H1 (cell line): ENCODE measurements around the gene GAK. TPM values are rescaled to one million over a fixed set of nuclear protein-coding genes. Genes with fewer than 3 reads are reported as not detected.

Source experiments
- CTCF ChIA-PET: fragments of 300-600 bp; sonication (Branson Sonifier 250); formaldehyde crosslinking; loops from one replicate; lab custom pipeline; 2021; ENCODE audit not compliant: partially characterized antibody; lab: Charles Lee
- POLR2A ChIA-PET: fragments of 300-600 bp; sonication (Branson Sonifier 250); formaldehyde crosslinking; loops from one replicate; lab custom pipeline; 2021; ENCODE audit warnings: inconsistent platforms; ENCODE audit not compliant: partially characterized antibody; lab: Charles Lee
- DNase-seq, 2 experiments: peaks; one replicate each; pipeline versions ENCODE4 v3.0.0 to v3.0.0-alpha.2; 2010 to 2022; ENCODE audit warnings: low spot score in 2 of 2, low read depth in 1 of 2, mixed read lengths in 1 of 2
- FAIRE-seq: peaks from 2 replicates; lab custom pipeline; 2011; peaks lifted over from hg19 to GRCh38; lab: Jason Lieb, UNC
- H2AFZ ChIP-seq: 2 replicates; pipeline ENCODE4 v1.8.1; 2012; ENCODE audit warnings: low read length, inconsistent platforms
- H2AK5ac ChIP-seq: 2 replicates; pipeline ENCODE4 v1.6.1; 2013; ENCODE audit warnings: low read depth, low read length
- H2BK120ac ChIP-seq: replicated peaks from 2 replicates; pipeline ENCODE3; 2013; ENCODE audit warnings: low read depth, low read length, inconsistent platforms
- H2BK12ac ChIP-seq: 2 replicates; pipeline ENCODE4 v1.6.1; 2013; ENCODE audit warnings: low read depth, low read length
- H2BK15ac ChIP-seq: 2 replicates; pipeline ENCODE4 v1.6.1; 2013; ENCODE audit warnings: low read length
- H2BK20ac ChIP-seq: 2 replicates; pipeline ENCODE4 v1.6.1; 2013; ENCODE audit warnings: low read length
- H2BK5ac ChIP-seq: 2 replicates; pipeline ENCODE4 v1.6.1; 2013; ENCODE audit warnings: low read depth, low read length
- H3K14ac ChIP-seq: 2 replicates; pipeline ENCODE4 v1.6.1; 2013; ENCODE audit warnings: inconsistent platforms; ENCODE audit not compliant: insufficient read length
- H3K18ac ChIP-seq: 2 replicates; pipeline ENCODE4 v1.6.1; 2013; ENCODE audit warnings: low read length; ENCODE audit errors: extremely low read depth
- H3K23ac ChIP-seq: 2 replicates; pipeline ENCODE4 v1.6.1; 2013; ENCODE audit warnings: inconsistent platforms; ENCODE audit not compliant: insufficient read length
- H3K23me2 ChIP-seq: 2 replicates; pipeline ENCODE4 v1.6.1; 2013; ENCODE audit warnings: low read depth, low read length
- H3K27ac ChIP-seq: 2 replicates; pipeline ENCODE4 v1.6.1; 2011; ENCODE audit warnings: low read depth, low read length, inconsistent platforms
- H3K27me3 ChIP-seq, 4 experiments: replicated peaks in 1 of 4; 1 replicate in 1 of 4; 2 replicates in 3 of 4; pipeline versions ENCODE4 v1.6.1 to v1.8.1; 2011 to 2013; ENCODE audit warnings: low read length in 3 of 4, mild to moderate bottlenecking in 3 of 4, inconsistent platforms in 2 of 4, mixed read lengths in 2 of 4, moderate library complexity in 1 of 4; ENCODE audit not compliant: control insufficient read depth in 3 of 4, insufficient read depth in 3 of 4; ENCODE audit errors: extremely low read depth in 1 of 4
- H3K36me3 ChIP-seq, 4 experiments: 2 replicates each; pipeline versions ENCODE4 v1.6.1 to v1.8.1; 2011 to 2013; ENCODE audit warnings: mild to moderate bottlenecking in 4 of 4, low read length in 3 of 4, moderate library complexity in 2 of 4, control low read depth in 1 of 4, inconsistent platforms in 1 of 4; ENCODE audit not compliant: insufficient read depth in 4 of 4, control insufficient read depth in 2 of 4
- H3K4ac ChIP-seq: replicated peaks from 2 replicates; pipeline ENCODE3; 2013; ENCODE audit warnings: low read length, low read depth, mixed read lengths, inconsistent platforms; ENCODE audit not compliant: insufficient read length
- H3K4me1 ChIP-seq, 4 experiments: replicated peaks in 1 of 4; 1 replicate in 1 of 4; 2 replicates in 3 of 4; pipeline versions ENCODE4 v1.6.1 to v1.8.1; 2011 to 2013; ENCODE audit warnings: low read length in 3 of 4, inconsistent platforms in 2 of 4, mixed read lengths in 1 of 4; ENCODE audit not compliant: insufficient read depth in 4 of 4, control insufficient read depth in 3 of 4
- H3K4me2 ChIP-seq, 2 experiments: 2 replicates each; pipeline versions ENCODE4 v1.6.1 to v1.8.1; 2011 to 2013; ENCODE audit warnings: low read depth in 2 of 2, low read length in 2 of 2, control low read depth in 1 of 2, inconsistent platforms in 1 of 2, mild to moderate bottlenecking in 1 of 2; ENCODE audit not compliant: insufficient read depth in 1 of 2
- H3K4me3 ChIP-seq, 4 experiments: fragments of 200-600, 300-600 bp in 1 of 4; sonication (generic), shearing (Covaris generic), sonication (Bioruptor Twin) in 1 of 4; 2 replicates each; pipeline versions ENCODE4 v1.5.1 to v1.8.1; 2011 to 2016; ENCODE audit warnings: low read length in 4 of 4, low read depth in 3 of 4, control low read depth in 2 of 4, inconsistent platforms in 2 of 4, mild to moderate bottlenecking in 2 of 4, mixed read lengths in 1 of 4, moderate library complexity in 1 of 4; ENCODE audit not compliant: insufficient read depth in 2 of 4; ENCODE audit errors: extremely low read depth in 1 of 4
- H3K56ac ChIP-seq: replicated peaks from 2 replicates; pipeline ENCODE3; 2013; ENCODE audit warnings: low read depth, mild to moderate bottlenecking, mixed read lengths, low read length, inconsistent platforms; ENCODE audit not compliant: insufficient read length
- H3K79me1 ChIP-seq: 2 replicates; pipeline ENCODE4 v1.6.1; 2013; ENCODE audit warnings: low read depth, low read length, control low read depth
- H3K79me2 ChIP-seq, 2 experiments: 2 replicates each; pipeline versions ENCODE4 v1.6.1 to v1.8.1; 2012 to 2013; ENCODE audit warnings: low read length in 2 of 2, mild to moderate bottlenecking in 2 of 2, inconsistent platforms in 1 of 2; ENCODE audit not compliant: insufficient read depth in 2 of 2, control insufficient read depth in 1 of 2
- H3K9ac ChIP-seq, 4 experiments: replicated peaks in 1 of 4; 1 replicate in 1 of 4; 2 replicates in 3 of 4; pipeline versions ENCODE4 v1.6.1 to v1.8.1; 2011 to 2013; ENCODE audit warnings: low read depth in 3 of 4, low read length in 3 of 4, control low read depth in 2 of 4, mild to moderate bottlenecking in 2 of 4, moderate library complexity in 2 of 4, inconsistent platforms in 1 of 4; ENCODE audit errors: extremely low read depth in 1 of 4
- H3K9me3 ChIP-seq, 2 experiments: 2 replicates each; pipeline versions ENCODE4 v1.6.1 to v1.8.1; 2012 to 2013; ENCODE audit warnings: mild to moderate bottlenecking in 2 of 2, moderate library complexity in 2 of 2, control low read depth in 1 of 2, inconsistent platforms in 1 of 2, low read depth in 1 of 2, low read length in 1 of 2, mixed read lengths in 1 of 2; ENCODE audit not compliant: insufficient read depth in 2 of 2
- H4K20me1 ChIP-seq, 2 experiments: replicated peaks in 1 of 2; 2 replicates each; pipeline versions ENCODE3 to v1.8.1; 2011 to 2013; ENCODE audit warnings: inconsistent platforms in 2 of 2, low read length in 2 of 2, mild to moderate bottlenecking in 1 of 2; ENCODE audit not compliant: insufficient read depth in 2 of 2, control insufficient read depth in 1 of 2
- H4K5ac ChIP-seq: 2 replicates; pipeline ENCODE4 v1.6.1; 2013; ENCODE audit warnings: low read length, low read depth, mixed read lengths, inconsistent platforms; ENCODE audit not compliant: insufficient read length
- H4K8ac ChIP-seq: 2 replicates; pipeline ENCODE4 v1.8.0; 2013; ENCODE audit warnings: mild to moderate bottlenecking, moderate library complexity, low read length, inconsistent platforms; ENCODE audit not compliant: insufficient read depth; ENCODE audit errors: extremely low read depth
- H4K91ac ChIP-seq: replicated peaks from 2 replicates; pipeline ENCODE3; 2013; ENCODE audit warnings: low read length, mixed read lengths, inconsistent platforms; ENCODE audit not compliant: insufficient read length
- BRCA1 ChIP-seq: IDR thresholded peaks from 2 replicates; pipeline ENCODE4 v1.6.1; 2012; ENCODE audit warnings: low read depth, low read length, improper control_type of control experiment
- CBX8 ChIP-seq: fragments of 300-800, 300-1000 bp; sonication (generic); IDR thresholded peaks from 2 replicates; pipeline ENCODE4 v1.7.1; 2016; ENCODE audit warnings: low read depth, low read length, borderline replicate concordance
- CTCF ChIP-seq, 3 experiments: IDR thresholded peaks; 1 replicate in 2 of 3; 2 replicates in 1 of 3; pipeline versions ENCODE4 v1.5.1 to v1.6.1; 2011; ENCODE audit warnings: low read length in 3 of 3, mild to moderate bottlenecking in 3 of 3, inconsistent platforms in 2 of 3, low read depth in 1 of 3, moderate library complexity in 1 of 3; ENCODE audit not compliant: insufficient read depth in 1 of 3; ENCODE audit errors: control extremely low read depth in 1 of 3
- E2F6 ChIP-seq: IDR thresholded peaks from 2 replicates; pipeline ENCODE4 v1.6.1; 2012; ENCODE audit warnings: inconsistent platforms
- KDM5A ChIP-seq: fragments of 200-600 bp; IDR thresholded peaks from 2 replicates; pipeline ENCODE4 v1.7.1; 2012; ENCODE audit warnings: mild to moderate bottlenecking, low read length, inconsistent platforms, mixed read lengths
- RNF2 ChIP-seq: fragments of 200-900, 300-1000 bp; sonication (generic); IDR thresholded peaks from 2 replicates; pipeline ENCODE4 v1.7.1; 2016; ENCODE audit warnings: borderline replicate concordance, low read depth, mild to moderate bottlenecking, antibody characterized with exemption, low read length; ENCODE audit not compliant: poor library complexity, severe bottlenecking; ENCODE audit errors: missing control alignments
- TCF12 ChIP-seq: IDR thresholded peaks from 2 replicates; pipeline ENCODE4 v1.6.1; 2011; ENCODE audit warnings: low read depth, mild to moderate bottlenecking, low read length
- TEAD4 ChIP-seq: IDR thresholded peaks from 2 replicates; pipeline ENCODE4 v1.6.1; 2012; ENCODE audit warnings: low read depth, low read length, inconsistent platforms, mixed read lengths
- WGBS, 2 experiments: shearing (Covaris generic) in 1 of 2; methylation state at CpG; one replicate each; pipeline versions ENCODE4 v1.1.6 to v1.1.7; 2013 to 2015; ENCODE audit warnings: low lambda C conversion rate in 2 of 2, mixed read lengths in 2 of 2, inconsistent platforms in 1 of 2, low coverage in 1 of 2, missing lambda C conversion rate in 1 of 2; ENCODE audit not compliant: insufficient replicate concordance in 2 of 2, insufficient coverage in 1 of 2, insufficient read length in 1 of 2; ENCODE audit errors: extremely low coverage in 1 of 2, missing lambda C conversion rate in 1 of 2; 5-methylcytosine and 5-hydroxymethylcytosine counted together
- polyA plus RNA-seq, 7 experiments: library from polyadenylated mRNA; depleted of rRNA in 3 of 7; stranded (reverse) in 5 of 7; unstranded in 2 of 7; fragments of >200 nt in 5 of 7; fragments of 200-250 nt in 2 of 7; gene quantifications; 1 replicate in 5 of 7; 2 replicates in 1 of 7; 4 replicates in 1 of 7; pipeline versions ENCODE4 v1.2.1 to v1.2.3, GENCODE V29; 2011 to 2013; ENCODE audit warnings: missing spikeins in 2 of 7, mixed read lengths in 2 of 7
- total RNA-seq: library from RNA; stranded (reverse); fragmentation: NEBNext Ultra II Directional; extraction: Animal tissue kit (Norgen Biotek cat#: 25700); gene quantifications from 2 replicates; pipeline ENCODE4 v1.2.1, GENCODE V29; 2021

Gene GAK
- total and polyA plus RNA-seq, 2 of the 8 experiments (the other 6 are each of a cell fraction or from before 2014, with no cell fraction given), result 31.5 to 70.8 TPM

DNA sequence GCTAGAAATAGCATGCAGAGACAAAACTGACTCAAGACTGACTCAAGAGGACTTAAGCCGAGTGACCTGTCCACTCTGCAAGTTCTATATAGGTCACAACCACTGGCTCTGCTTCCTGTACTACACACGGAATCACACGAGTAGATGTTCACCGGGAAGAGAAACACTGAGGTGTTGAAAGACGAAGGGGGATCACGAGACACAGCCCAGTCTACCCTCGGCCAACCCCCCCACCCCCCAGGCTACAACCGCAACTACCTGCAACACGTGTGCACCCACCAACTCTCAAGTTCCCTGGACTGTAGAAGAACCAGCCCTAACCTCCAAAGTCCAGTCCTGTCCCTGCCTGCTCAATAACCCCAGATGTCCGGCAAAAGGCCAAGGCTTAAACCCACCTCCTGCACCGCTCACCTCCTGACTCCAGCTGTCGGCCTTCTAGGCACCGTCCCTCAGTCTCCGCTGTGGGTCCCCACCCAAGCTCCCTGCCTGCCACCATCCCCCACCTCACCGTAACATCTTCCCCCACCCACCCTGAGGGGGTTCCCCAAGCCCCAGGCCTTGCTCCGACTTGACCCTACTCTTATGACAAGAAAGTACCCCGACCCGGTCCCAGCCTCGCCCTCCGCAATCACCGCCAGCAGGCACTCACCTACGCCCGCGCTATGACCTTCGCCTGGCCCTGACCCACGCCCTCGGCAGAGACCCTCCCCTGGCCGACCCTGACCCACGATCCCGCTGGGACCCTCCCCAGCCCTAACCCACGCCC is 739 bp downstream of the GAK start:
- no peak overlapping the region for H2BK120ac ChIP-seq
- peak overlapping the region; percentile 39; the same call in 1 of the 2 replicates for H2BK12ac ChIP-seq
- peaks cover 7 to 9% of the 10 kb centered on the region in 2 experiments for H4K20me1 ChIP-seq
- CTCF ChIA-PET, result interaction anchor here (0.6 to 1.0 kb wide), 2 partner anchors 32 to 478 kb away, joined by 3 read pairs; no protein-coding TSS in a partner anchor
- H2BK15ac ChIP-seq, result no peak overlapping the region
- POLR2A ChIA-PET, result interaction anchor here (0.6 to 1.5 kb wide), 6 partner anchors 12 to 125 kb away, joined by 3 to 5 read pairs (median 4); no protein-coding TSS in a partner anchor
- H3K56ac ChIP-seq, result peak overlapping the region; percentile 95
- H4K5ac ChIP-seq, result no peak overlapping the region
- peak overlapping the region; percentile 95 for H4K8ac ChIP-seq
- peak overlapping the region; percentile 91 for H3K4ac ChIP-seq
- H4K91ac ChIP-seq, result no peak overlapping the region
- peak overlapping the region; percentile 86 to 96 (median 90) for H3K4me3 ChIP-seq
- H3K27me3 ChIP-seq, result no peaks in the 10 kb centered on the region
- peaks cover 13% of the 10 kb centered on the region for H3K79me1 ChIP-seq
- H3K9me3 ChIP-seq, result no peaks in the 10 kb centered on the region
- H3K79me2 ChIP-seq, result peaks cover 17 to 41% of the 10 kb centered on the region in 2 experiments
- H3K4me2 ChIP-seq, result peak overlapping the region; percentile 61 to 95
- peaks cover 0 to 8% (median 4%) of the 10 kb centered on the region in 4 experiments; a peak in 4 of 7 replicates for H3K4me1 ChIP-seq
- H2BK5ac ChIP-seq, result peak overlapping the region; percentile 92
- no peak for FAIRE-seq
- H3K23ac ChIP-seq, result no peak overlapping the region
- peak overlapping the region; percentile 75 for H3K27ac ChIP-seq
- DNase-seq, result no peak
- H3K9ac ChIP-seq, result peak overlapping the region; percentile 77 to 97 (median 84)
- H3K23me2 ChIP-seq, result peaks cover 14% of the 10 kb centered on the region; the same call in 1 of the 2 replicates
- H3K14ac ChIP-seq, result no peak overlapping the region
- H2BK20ac ChIP-seq, result no peak overlapping the region
- no peaks in the 10 kb centered on the region for H3K36me3 ChIP-seq
- no peak overlapping the region for H2AK5ac ChIP-seq
- 25% methylated on average over 23 of the region's 31 CpGs; no CpG with 5 or more reads in 1 of the 2 experiments for WGBS, 2 experiments
- H2AFZ ChIP-seq, result peak overlapping the region; percentile 37; the same call in 1 of the 2 replicates
- peak overlapping the region; percentile 48; the same call in 1 of the 2 replicates for H3K18ac ChIP-seq
- TF ChIP-seq CTCF (IDR thresholded peaks at IDR 0.05; ENCODE audit: control extremely low read depth in 1 of 3, insufficient read depth in 1 of 3, low read depth in 1 of 3, low read length in 3 of 3) (no peak), BRCA1 (no peak), KDM5A (no peak), RNF2 (no peak), TCF12 (no peak), E2F6 (no peak), CBX8 (no peak), TEAD4 (no peak)
